Panc1 (cell line): ENCODE results near the gene ADGRF1. TPM values are rescaled to one million over a fixed set of nuclear protein-coding genes. Genes with fewer than 3 reads are reported as not detected.
"Not testable (repeated sequence)": the region's sequence is repeated elsewhere in the genome, so short reads cannot be mapped to it uniquely, and the experiment has no call there.

ENCODE experiments used
- ATAC-seq: fragments of 200-7000 bp; cut with Tn5 transposase; 2 replicates; pipeline ENCODE4 v1.9.1; 2020; ENCODE audit warnings: mild to moderate bottlenecking, moderate library complexity
- BruUV-seq: library from RNA; stranded (reverse); fragments of 400-500 nt; replicated peaks from 2 replicates; lab custom pipeline; 2021; lab: Mats Ljungman, UMichigan
- CTCF ChIA-PET: fragments of 300-600 bp; sonication (Branson Sonifier 250); formaldehyde crosslinking; loops from one replicate; lab custom pipeline; 2022; ENCODE audit warnings: antibody characterized with exemption; lab: Charles Lee
- POLR2A ChIA-PET: fragments of 300-600 bp; sonication (Branson Sonifier 250); formaldehyde crosslinking; loops from one replicate; lab custom pipeline; 2022; ENCODE audit warnings: antibody characterized with exemption; lab: Charles Lee
- DNase-seq: peaks from one replicate; pipeline ENCODE4 v3.0.0-alpha.2; 2010; ENCODE audit warnings: low read depth, low spot score
- H3K27ac ChIP-seq: 2 replicates; pipeline ENCODE4 v1.5.1; 2011; ENCODE audit warnings: mild to moderate bottlenecking, low read length, inconsistent platforms
- H3K27me3 ChIP-seq: fragments of 200-500 bp; sonication (Bioruptor generic); 2 replicates; pipeline ENCODE4 v1.6.0; 2014; ENCODE audit warnings: low read length, inconsistent platforms; ENCODE audit not compliant: control insufficient read depth, insufficient read depth
- H3K36me3 ChIP-seq: fragments of 200-500 bp; sonication (Bioruptor generic); 2 replicates; pipeline ENCODE4 v1.5.1; 2014; ENCODE audit warnings: inconsistent platforms, mild to moderate bottlenecking, low read length, moderate library complexity; ENCODE audit not compliant: control insufficient read depth, insufficient read depth
- H3K4me1 ChIP-seq: 2 replicates; pipeline ENCODE4 v1.5.1; 2011; ENCODE audit warnings: inconsistent platforms, mild to moderate bottlenecking, low read length, moderate library complexity; ENCODE audit not compliant: control insufficient read depth, insufficient read depth
- H3K4me3 ChIP-seq, 2 experiments: 2 replicates each; pipeline ENCODE4 v1.5.1; 2011 to 2012; ENCODE audit warnings: low read depth in 2 of 2, low read length in 2 of 2, mild to moderate bottlenecking in 2 of 2, inconsistent platforms in 1 of 2, moderate library complexity in 1 of 2
- H3K9me3 ChIP-seq: fragments of 200-500 bp; sonication (Bioruptor generic); 2 replicates; pipeline ENCODE4 v1.5.1; 2014; ENCODE audit warnings: low read depth, mild to moderate bottlenecking, inconsistent platforms, low read length, moderate library complexity; ENCODE audit not compliant: control insufficient read depth, insufficient read depth
- POLR2AphosphoS5 ChIP-seq: IDR thresholded peaks from 2 replicates; pipeline ENCODE4 v1.6.1; 2012; ENCODE audit warnings: mild to moderate bottlenecking, low read depth, low read length, moderate library complexity
- SIN3A ChIP-seq: IDR thresholded peaks from 2 replicates; pipeline ENCODE4 v1.6.1; 2012; ENCODE audit warnings: low read depth, mild to moderate bottlenecking, low read length, moderate library complexity, borderline replicate concordance; ENCODE audit not compliant: insufficient read depth
- TCF7L2 ChIP-seq: IDR thresholded peaks from 2 replicates; pipeline ENCODE4 v1.6.1; 2011; ENCODE audit warnings: mild to moderate bottlenecking, low read depth, low read length, inconsistent platforms
- in situ Hi-C: cut with HindIII; loops from 2 replicates; pipeline ENCODE4 v1.10.0; 2016; ENCODE audit warnings: low sequenced_read_pairs, low pct_unique_long_range_greater_than_20kb
- intact Hi-C: fragments of 100-400 bp; cut with micrococcal nuclease; formaldehyde crosslinking; loops from one replicate; pipeline ENCODE4 v1.10.0; 2022; ENCODE audit not compliant: unreplicated experiment
- total RNA-seq: library from RNA; stranded (reverse); gene quantifications from one replicate; pipeline ENCODE4 v1.2.1, GENCODE V29; 2021; ENCODE audit not compliant: unreplicated experiment
- TF ChIP-seq, protein P1 (sequence below), 2 experiments: IDR thresholded peaks; 2 replicates each; pipeline ENCODE4 v1.6.1; 2011 to 2012; ENCODE audit warnings: low read depth in 2 of 2, control low read depth in 1 of 2, low read length in 1 of 2, mild to moderate bottlenecking in 1 of 2, moderate library complexity in 1 of 2; ENCODE audit not compliant: insufficient read depth in 1 of 2
- TF ChIP-seq, protein P2 (sequence below): fragments of 450-650 bp; IDR thresholded peaks from 2 replicates; pipeline ENCODE4 v1.5.1; 2017; ENCODE audit warnings: mild to moderate bottlenecking

The ADGRF1 gene
- total RNA-seq, 1 experiment from 2014 or later = 0.95 TPM

DNA sequence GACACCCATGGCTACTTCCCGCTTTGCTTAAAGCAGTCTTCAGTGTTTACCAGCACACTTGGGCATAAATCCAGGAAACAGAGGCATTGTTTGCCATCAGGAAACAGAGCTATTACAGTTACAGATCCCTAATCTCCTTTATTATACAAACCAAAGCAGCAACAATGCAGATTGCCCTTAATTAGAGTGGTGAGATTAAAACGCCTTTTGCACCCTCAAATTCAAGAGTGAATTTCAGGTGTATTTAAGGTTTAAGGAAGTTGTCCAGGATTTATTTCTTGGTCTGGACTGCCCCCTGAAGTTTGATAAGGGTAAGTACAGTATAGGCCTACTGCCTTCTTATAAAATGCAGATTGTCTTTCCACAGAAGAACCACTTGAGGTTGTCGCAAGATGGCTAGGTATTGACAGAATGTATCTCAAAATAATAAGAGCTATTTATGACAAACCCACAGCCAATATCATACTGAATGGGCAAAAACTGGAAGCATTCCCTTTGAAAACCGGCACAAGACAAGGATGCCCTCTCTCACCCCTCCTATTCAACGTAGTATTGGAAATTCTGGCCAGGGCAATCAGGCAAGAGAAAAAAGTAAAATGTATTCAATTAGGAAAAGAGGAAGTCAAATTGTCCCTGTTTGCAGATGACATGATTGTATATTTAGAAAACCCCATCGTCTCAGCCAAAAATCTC lies 51.2 kb downstream of the ADGRF1 start:
- POLR2A ChIA-PET, BruUV-seq: not testable (repeated sequence)
- intact Hi-C loops = loop anchor here (2.0 kb wide), 2 partner anchors 142 to 572 kb away; no protein-coding TSS in a partner anchor

DNA sequence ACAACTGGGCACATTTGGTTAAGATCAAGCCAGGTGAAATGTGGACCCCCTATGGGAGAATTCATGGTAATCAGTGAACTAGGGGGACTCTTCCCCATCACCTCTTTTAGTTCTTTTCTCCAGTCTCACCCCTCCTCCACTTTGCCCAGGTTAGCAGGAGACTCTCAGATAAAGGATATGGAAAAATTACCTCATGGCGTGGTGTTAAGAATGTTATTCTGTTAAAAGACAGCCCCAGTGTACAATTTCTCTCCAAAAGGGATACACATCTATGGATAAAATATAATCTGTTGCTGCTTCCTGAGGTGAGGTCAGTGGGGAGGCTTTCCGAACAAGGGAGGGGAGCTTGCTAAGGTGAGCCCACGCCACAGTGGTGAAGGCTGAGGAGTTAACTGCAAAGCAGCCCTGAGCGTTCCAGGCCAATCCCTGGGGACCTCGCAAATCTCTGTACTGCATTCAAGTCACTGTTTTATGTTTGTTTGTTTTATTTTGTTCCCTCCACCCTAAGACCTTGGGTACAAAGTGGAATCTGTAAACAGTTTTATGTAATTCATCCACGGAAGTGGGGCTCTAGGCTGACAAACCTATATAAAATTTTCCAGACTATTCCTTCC lies 52.0 kb downstream of the ADGRF1 start:
- Histone ChIP-seq H3K27me3 (no peaks in the 10 kb centered on the region), H3K4me1 (0 out of 2 replicates have a peak, but pooled peaks cover 4% of the 10 kb centered on the region), H3K36me3 (no peaks in the 10 kb centered on the region), H3K27ac (no peak overlapping the region), H3K9me3 (no peaks in the 10 kb centered on the region), H3K4me3 (no peak overlapping the region)
- BruUV-seq = no TSS peak
- ChIA-PET POLR2A (no interaction called here), CTCF (no interaction called here)
- no peak for DNase-seq
- TF ChIP-seq, protein P1, sequence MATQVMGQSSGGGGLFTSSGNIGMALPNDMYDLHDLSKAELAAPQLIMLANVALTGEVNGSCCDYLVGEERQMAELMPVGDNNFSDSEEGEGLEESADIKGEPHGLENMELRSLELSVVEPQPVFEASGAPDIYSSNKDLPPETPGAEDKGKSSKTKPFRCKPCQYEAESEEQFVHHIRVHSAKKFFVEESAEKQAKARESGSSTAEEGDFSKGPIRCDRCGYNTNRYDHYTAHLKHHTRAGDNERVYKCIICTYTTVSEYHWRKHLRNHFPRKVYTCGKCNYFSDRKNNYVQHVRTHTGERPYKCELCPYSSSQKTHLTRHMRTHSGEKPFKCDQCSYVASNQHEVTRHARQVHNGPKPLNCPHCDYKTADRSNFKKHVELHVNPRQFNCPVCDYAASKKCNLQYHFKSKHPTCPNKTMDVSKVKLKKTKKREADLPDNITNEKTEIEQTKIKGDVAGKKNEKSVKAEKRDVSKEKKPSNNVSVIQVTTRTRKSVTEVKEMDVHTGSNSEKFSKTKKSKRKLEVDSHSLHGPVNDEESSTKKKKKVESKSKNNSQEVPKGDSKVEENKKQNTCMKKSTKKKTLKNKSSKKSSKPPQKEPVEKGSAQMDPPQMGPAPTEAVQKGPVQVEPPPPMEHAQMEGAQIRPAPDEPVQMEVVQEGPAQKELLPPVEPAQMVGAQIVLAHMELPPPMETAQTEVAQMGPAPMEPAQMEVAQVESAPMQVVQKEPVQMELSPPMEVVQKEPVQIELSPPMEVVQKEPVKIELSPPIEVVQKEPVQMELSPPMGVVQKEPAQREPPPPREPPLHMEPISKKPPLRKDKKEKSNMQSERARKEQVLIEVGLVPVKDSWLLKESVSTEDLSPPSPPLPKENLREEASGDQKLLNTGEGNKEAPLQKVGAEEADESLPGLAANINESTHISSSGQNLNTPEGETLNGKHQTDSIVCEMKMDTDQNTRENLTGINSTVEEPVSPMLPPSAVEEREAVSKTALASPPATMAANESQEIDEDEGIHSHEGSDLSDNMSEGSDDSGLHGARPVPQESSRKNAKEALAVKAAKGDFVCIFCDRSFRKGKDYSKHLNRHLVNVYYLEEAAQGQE (IDR thresholded peaks at IDR 0.05; ENCODE audit: insufficient read depth in 1 of 2, low read depth in 2 of 2, low read length in 1 of 2) = no peak
- TF ChIP-seq POLR2AphosphoS5 (no peak), TCF7L2 (no peak), SIN3A (no peak)
- TF ChIP-seq, protein P2, sequence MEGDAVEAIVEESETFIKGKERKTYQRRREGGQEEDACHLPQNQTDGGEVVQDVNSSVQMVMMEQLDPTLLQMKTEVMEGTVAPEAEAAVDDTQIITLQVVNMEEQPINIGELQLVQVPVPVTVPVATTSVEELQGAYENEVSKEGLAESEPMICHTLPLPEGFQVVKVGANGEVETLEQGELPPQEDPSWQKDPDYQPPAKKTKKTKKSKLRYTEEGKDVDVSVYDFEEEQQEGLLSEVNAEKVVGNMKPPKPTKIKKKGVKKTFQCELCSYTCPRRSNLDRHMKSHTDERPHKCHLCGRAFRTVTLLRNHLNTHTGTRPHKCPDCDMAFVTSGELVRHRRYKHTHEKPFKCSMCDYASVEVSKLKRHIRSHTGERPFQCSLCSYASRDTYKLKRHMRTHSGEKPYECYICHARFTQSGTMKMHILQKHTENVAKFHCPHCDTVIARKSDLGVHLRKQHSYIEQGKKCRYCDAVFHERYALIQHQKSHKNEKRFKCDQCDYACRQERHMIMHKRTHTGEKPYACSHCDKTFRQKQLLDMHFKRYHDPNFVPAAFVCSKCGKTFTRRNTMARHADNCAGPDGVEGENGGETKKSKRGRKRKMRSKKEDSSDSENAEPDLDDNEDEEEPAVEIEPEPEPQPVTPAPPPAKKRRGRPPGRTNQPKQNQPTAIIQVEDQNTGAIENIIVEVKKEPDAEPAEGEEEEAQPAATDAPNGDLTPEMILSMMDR = no peak
- intact Hi-C loops (loop anchor here (2.0 kb wide), 2 partner anchors 141 to 571 kb away; no protein-coding TSS in a partner anchor), in situ Hi-C loops (no loop called here)
- ATAC-seq = peak; percentile 69

More for the DNA sequence above, 51.2 kb downstream of the ADGRF1 start:
- H3K27me3 ChIP-seq, H3K36me3 ChIP-seq, CTCF ChIA-PET, H3K4me3 ChIP-seq, H3K9me3 ChIP-seq, in situ Hi-C loops, H3K27ac ChIP-seq, H3K4me1 ChIP-seq: not testable (repeated sequence)
- ATAC-seq (peak; percentile 67), DNase-seq (peak; percentile 51)
- TF ChIP-seq, protein P2 = peak; percentile 64
